GM23248 (cell line): Measurements from ENCODE around the gene PITPNM2.

Experiments used
- EZH2 ChIP-seq: fragments of 200-600 bp; sonication (generic); IDR thresholded peaks from 2 replicates; pipeline ENCODE4 v1.6.1; 2018; ENCODE audit warnings: antibody characterized with exemption, mild to moderate bottlenecking; ENCODE audit not compliant: insufficient read depth, poor library complexity, severe bottlenecking
- EZH2phosphoT487 ChIP-seq: fragments of 200-600 bp; sonication (generic); IDR thresholded peaks from 2 replicates; pipeline ENCODE4 v1.6.1; 2018; ENCODE audit warnings: antibody characterized with exemption, moderate library complexity, mild to moderate bottlenecking, low read depth; ENCODE audit not compliant: insufficient read depth

- TF ChIP-seq EZH2phosphoT487 (no peak), EZH2 (no peak)
These were observed 29.3 kb upstream of the PITPNM2 start for GRCh38 chr12:123180171-123180570.
